Daoy (cell line): Measurements from ENCODE around the gene SLC25A45. TPM values are rescaled to one million over a fixed set of nuclear protein-coding genes. Genes with fewer than 3 reads are reported as not detected.
"Not testable (repeated sequence)": the region's sequence is repeated elsewhere in the genome, so short reads cannot be mapped to it uniquely, and the experiment has no call there.

Experiments
- DNase-seq: peaks from one replicate; pipeline ENCODE4 v3.0.0-alpha.2; 2015; ENCODE audit warnings: low read depth
- total RNA-seq: library from RNA; depleted of rRNA; stranded (reverse); fragments of >200 nt; shearing (Covaris generic); gene quantifications from 2 replicates; pipeline ENCODE4 v1.2.3, GENCODE V29; 2014

The SLC25A45 gene
- total RNA-seq, 1 experiment from 2014 or later: 0.23 TPM

GRCh38 chr11:65421794-65422632, 39.6 kb upstream of the SLC25A45 start:
- DNase-seq: peak; percentile 95

GRCh38 chr11:65420979-65421793, 38.7 kb upstream of the SLC25A45 start:
- DNase-seq: peak; percentile 96

GRCh38 chr11:65420506-65420905, 38.1 kb upstream of the SLC25A45 start:
- DNase-seq: no peak

GRCh38 chr11:65419772-65420481, 37.5 kb upstream of the SLC25A45 start:
- peak; percentile 90 for DNase-seq

- DNase-seq: no peak
These were observed 37.0 kb upstream of the SLC25A45 start for GRCh38 chr11:65419460-65419771.

GRCh38 chr11:65418681-65419459, 36.4 kb upstream of the SLC25A45 start:
- peak; percentile 98 for DNase-seq

GRCh38 chr11:65418431-65418680, 35.9 kb upstream of the SLC25A45 start:
- no peak for DNase-seq

- no peak for DNase-seq
These were observed 35.4 kb upstream of the SLC25A45 start for GRCh38 chr11:65417702-65418430.

- no peak for DNase-seq
These were observed 34.6 kb upstream of the SLC25A45 start for GRCh38 chr11:65416841-65417701.

GRCh38 chr11:65416341-65416824, 33.9 kb upstream of the SLC25A45 start:
- DNase-seq: peak; percentile 88

GRCh38 chr11:65415499-65416340, 33.3 kb upstream of the SLC25A45 start:
- DNase-seq: no peak

GRCh38 chr11:65414776-65415498, 32.5 kb upstream of the SLC25A45 start:
- no peak for DNase-seq

- DNase-seq: not testable (repeated sequence)
These were observed 30.7 kb upstream of the SLC25A45 start for GRCh38 chr11:65413077-65413664.

GRCh38 chr11:65412271-65413076, 30.0 kb upstream of the SLC25A45 start:
- DNase-seq: no peak

GRCh38 chr11:65411681-65412070, 29.2 kb upstream of the SLC25A45 start:
- DNase-seq: no peak

GRCh38 chr11:65410936-65411680, 28.7 kb upstream of the SLC25A45 start:
- no peak for DNase-seq
